Mesendoderm (in vitro differentiated cells): ENCODE measurements around the gene TPO.
"Not testable (repeated sequence)": the region's sequence is repeated elsewhere in the genome, so short reads cannot be mapped to it uniquely, and the experiment has no call there.

Experiments
- DNase-seq: peaks from one replicate; pipeline ENCODE4 v3.0.0; 2013
- H2AK5ac ChIP-seq: 2 replicates; pipeline ENCODE4 v1.6.1; 2013; ENCODE audit warnings: low read length, inconsistent platforms
- H2BK120ac ChIP-seq: 2 replicates; pipeline ENCODE4 v1.6.1; 2013; ENCODE audit warnings: low read depth, mild to moderate bottlenecking, low read length, moderate library complexity, mixed read lengths
- H2BK15ac ChIP-seq: replicated peaks from 2 replicates; pipeline ENCODE4 v1.6.1; 2013; ENCODE audit warnings: low read depth, mild to moderate bottlenecking, moderate library complexity
- H2BK5ac ChIP-seq: 2 replicates; pipeline ENCODE4 v1.6.1; 2013; ENCODE audit warnings: low read length, inconsistent platforms
- H3K18ac ChIP-seq: 2 replicates; pipeline ENCODE4 v1.6.1; 2013; ENCODE audit warnings: mild to moderate bottlenecking, low read length, mixed read lengths
- H3K23ac ChIP-seq: one replicate; pipeline ENCODE4 v1.6.1; 2013; ENCODE audit warnings: low read length
- H3K27ac ChIP-seq: 2 replicates; pipeline ENCODE4 v1.5.1; 2013; ENCODE audit warnings: low read depth, mild to moderate bottlenecking, inconsistent platforms, low read length, moderate library complexity
- H3K27me3 ChIP-seq: 2 replicates; pipeline ENCODE4 v1.6.1; 2013; ENCODE audit warnings: low read length, control low read depth, mild to moderate bottlenecking, inconsistent platforms; ENCODE audit not compliant: insufficient read depth, poor library complexity
- H3K36me3 ChIP-seq: 2 replicates; pipeline ENCODE4 v1.6.1; 2013; ENCODE audit warnings: low read length, inconsistent platforms; ENCODE audit not compliant: control insufficient read depth, insufficient read depth
- H3K4ac ChIP-seq: one replicate; pipeline ENCODE4 v1.6.1; 2013; ENCODE audit warnings: low read depth, mild to moderate bottlenecking, low read length, moderate library complexity
- H3K4me1 ChIP-seq: 2 replicates; pipeline ENCODE4 v1.6.1; 2013; ENCODE audit warnings: low read depth, low read length, inconsistent platforms; ENCODE audit not compliant: control insufficient read depth
- H3K4me2 ChIP-seq: 2 replicates; pipeline ENCODE4 v1.6.1; 2013; ENCODE audit warnings: low read length
- H3K4me3 ChIP-seq: 2 replicates; pipeline ENCODE4 v1.5.1; 2013; ENCODE audit warnings: mild to moderate bottlenecking, low read length
- H3K56ac ChIP-seq: one replicate; pipeline ENCODE4 v1.6.1; 2013; ENCODE audit warnings: low read length
- H3K79me1 ChIP-seq: 2 replicates; pipeline ENCODE4 v1.6.1; 2013; ENCODE audit warnings: low read length, inconsistent platforms
- H3K79me2 ChIP-seq: 2 replicates; pipeline ENCODE4 v1.6.1; 2013; ENCODE audit warnings: mild to moderate bottlenecking, low read length; ENCODE audit not compliant: control insufficient read depth, insufficient read depth
- H3K9ac ChIP-seq: 2 replicates; pipeline ENCODE4 v1.6.1; 2013; ENCODE audit warnings: low read length, inconsistent platforms
- H4K5ac ChIP-seq: one replicate; pipeline ENCODE4 v1.6.1; 2013; ENCODE audit warnings: low read length
- H4K8ac ChIP-seq: one replicate; pipeline ENCODE4 v1.6.1; 2013; ENCODE audit warnings: low read depth, mild to moderate bottlenecking, control low read depth, low read length, moderate library complexity
- WGBS: extraction: QIAGEN DNeasy Blood & Tissue Kit; methylation state at CpG from one replicate; pipeline ENCODE4 v1.1.7; 2013; ENCODE audit warnings: low lambda C conversion rate, missing lambda C conversion rate; ENCODE audit not compliant: insufficient coverage; ENCODE audit errors: extremely low coverage; 5-methylcytosine and 5-hydroxymethylcytosine counted together

The TPO gene

DNA sequence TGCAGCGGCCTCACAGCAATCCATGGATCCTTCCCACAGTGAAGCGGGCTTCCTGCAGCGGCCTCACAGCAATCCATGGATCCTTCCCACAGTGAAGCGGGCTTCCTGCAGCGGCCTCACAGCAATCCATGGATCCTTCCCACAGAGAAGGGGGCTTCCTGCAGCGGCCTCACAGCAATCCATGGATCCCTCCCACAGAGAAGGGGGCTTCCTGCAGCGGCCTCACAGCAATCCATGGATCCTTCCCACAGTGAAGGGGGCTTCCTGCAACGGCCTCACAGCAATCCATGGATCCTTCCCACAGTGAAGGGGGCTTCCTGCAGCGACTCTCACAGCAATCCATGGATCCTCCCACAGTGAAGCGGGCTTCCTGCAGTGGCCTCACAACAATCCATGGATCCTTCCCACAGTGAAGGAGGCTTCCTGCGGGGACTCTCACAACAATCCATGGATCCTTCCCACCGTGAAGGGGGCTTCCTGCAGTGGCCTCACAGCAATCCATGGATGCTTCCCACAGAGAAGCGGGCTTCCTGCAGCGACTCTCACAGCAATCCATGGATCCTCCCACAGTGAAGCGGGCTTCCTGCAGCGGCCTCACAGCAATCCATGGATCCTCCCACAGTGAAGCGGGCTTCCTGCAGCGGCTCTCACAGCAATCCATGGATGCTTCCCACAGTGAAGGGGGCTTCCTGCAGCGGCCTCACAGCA lies 168.1 kb downstream of the TPO start:
- not testable (repeated sequence) for H3K79me2 ChIP-seq, DNase-seq, H3K27ac ChIP-seq, H2AK5ac ChIP-seq, H3K18ac ChIP-seq, H4K8ac ChIP-seq, H4K5ac ChIP-seq, H3K23ac ChIP-seq, H3K36me3 ChIP-seq, H3K56ac ChIP-seq, H3K4me1 ChIP-seq, H2BK120ac ChIP-seq, H3K27me3 ChIP-seq, H3K4me3 ChIP-seq, H3K79me1 ChIP-seq, H2BK5ac ChIP-seq, H3K4me2 ChIP-seq, H2BK15ac ChIP-seq, H3K9ac ChIP-seq, H3K4ac ChIP-seq
- no CpG with 5 or more reads among the region's 19 CpGs for WGBS

DNA sequence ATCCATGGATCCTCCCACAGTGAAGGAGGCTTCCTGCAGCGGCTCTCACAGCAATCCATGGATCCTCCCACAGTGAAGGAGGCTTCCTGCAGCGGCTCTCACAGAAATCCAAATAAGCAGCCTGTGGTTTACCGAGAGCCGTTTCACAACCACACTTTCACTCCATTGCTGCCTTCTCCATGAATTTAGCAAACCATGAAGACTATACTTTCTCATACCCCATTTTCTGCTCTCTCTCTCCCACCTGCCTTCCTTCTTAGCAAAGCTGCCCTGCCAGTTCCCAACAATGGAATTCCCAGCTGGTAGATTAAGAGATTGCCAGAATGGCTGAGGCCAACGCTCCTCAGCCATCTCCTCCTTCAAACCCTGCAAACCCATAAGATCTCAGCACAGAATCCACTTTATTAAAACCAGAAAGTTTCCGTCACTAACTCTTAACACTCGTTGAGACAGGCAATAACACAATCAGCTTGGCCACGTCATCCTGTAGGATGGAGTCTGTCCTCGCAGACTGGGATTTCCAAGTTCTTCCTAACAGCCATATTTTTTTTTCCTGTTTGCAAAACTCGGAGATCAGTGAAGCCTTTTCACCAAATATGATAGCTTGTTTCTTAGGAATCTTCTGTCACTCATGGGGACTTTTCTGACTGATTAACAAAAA lies 168.8 kb downstream of the TPO start:
- H3K79me2 ChIP-seq: no peaks in the 10 kb centered on the region

DNA sequence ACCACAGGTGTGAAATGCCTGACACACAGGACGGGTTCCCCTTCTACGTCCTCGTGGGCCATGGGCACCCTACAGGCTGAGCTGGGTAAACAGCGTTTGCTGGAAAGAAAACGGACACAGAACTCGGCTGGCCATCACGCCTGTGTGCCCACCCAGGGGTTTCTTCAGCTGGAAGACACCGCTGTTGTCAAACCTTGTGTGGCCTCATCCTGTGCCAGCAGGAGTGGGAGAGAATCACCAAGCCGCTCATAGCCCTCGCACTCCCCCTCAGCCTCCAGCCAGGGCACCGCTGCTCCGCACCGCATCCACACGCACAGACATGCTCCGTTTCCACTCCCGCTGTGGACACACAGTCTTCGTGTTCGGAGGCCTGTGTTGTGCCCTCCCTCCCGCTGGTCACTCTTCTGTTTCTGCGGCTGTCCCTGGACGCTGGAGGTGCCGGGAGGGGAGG lies 169.7 kb downstream of the TPO start:
- Histone ChIP-seq H3K4ac (no peak overlapping the region), H3K56ac (peak overlapping the region; percentile 29), H2BK120ac (no peak overlapping the region), H3K4me1 (peaks cover 6% of the 10 kb centered on the region), H2BK5ac (no peak overlapping the region), H3K9ac (no peak overlapping the region), H2AK5ac (no peak overlapping the region), H3K27ac (no peak overlapping the region), H3K79me1 (no peaks in the 10 kb centered on the region), H2BK15ac (no peak overlapping the region), H3K23ac (no peak overlapping the region), H4K8ac (no peak overlapping the region), H3K79me2 (no peaks in the 10 kb centered on the region), H3K36me3 (no peaks in the 10 kb centered on the region), H4K5ac (no peak overlapping the region), H3K18ac (no peak overlapping the region), H3K4me2 (no peak overlapping the region), H3K4me3 (no peak overlapping the region), H3K27me3 (no peaks in the 10 kb centered on the region)
- peak; percentile 40 for DNase-seq
- WGBS: no CpG with 5 or more reads among the region's 22 CpGs

More for the DNA sequence above, 168.8 kb downstream of the TPO start:
- Histone ChIP-seq H3K4me3 (no peak overlapping the region), H3K36me3 (no peaks in the 10 kb centered on the region), H2BK15ac (no peak overlapping the region), H3K4me1 (peaks cover 6% of the 10 kb centered on the region), H3K23ac (no peak overlapping the region), H3K27me3 (no peaks in the 10 kb centered on the region), H3K4ac (no peak overlapping the region), H4K8ac (no peak overlapping the region), H3K79me1 (no peaks in the 10 kb centered on the region), H3K27ac (no peak overlapping the region), H2AK5ac (no peak overlapping the region), H4K5ac (no peak overlapping the region), H3K18ac (no peak overlapping the region), H2BK5ac (no peak overlapping the region), H2BK120ac (no peak overlapping the region), H3K4me2 (no peak overlapping the region), H3K9ac (no peak overlapping the region), H3K56ac (no peak overlapping the region)
- WGBS: no CpG with 5 or more reads among the region's 10 CpGs
- peak; percentile 61 for DNase-seq

GRCh38 chr2:1584051-1584531 lies 170.8 kb downstream of the TPO start:
- Histone ChIP-seq H3K27ac (no peak overlapping the region), H3K56ac (no peak overlapping the region), H3K18ac (no peak overlapping the region), H3K23ac (no peak overlapping the region), H3K4me3 (no peak overlapping the region), H2BK5ac (no peak overlapping the region), H3K79me1 (no peaks in the 10 kb centered on the region), H3K4me2 (no peak overlapping the region), H2BK120ac (no peak overlapping the region), H2AK5ac (no peak overlapping the region), H4K5ac (no peak overlapping the region), H2BK15ac (no peak overlapping the region), H3K9ac (no peak overlapping the region), H4K8ac (no peak overlapping the region), H3K79me2 (no peaks in the 10 kb centered on the region), H3K4me1 (peaks cover 6% of the 10 kb centered on the region), H3K27me3 (no peaks in the 10 kb centered on the region), H3K36me3 (no peaks in the 10 kb centered on the region), H3K4ac (no peak overlapping the region)
- no CpG with 5 or more reads among the region's 21 CpGs for whole genome bisulfite sequencing
- no peak for DNase-seq

DNA sequence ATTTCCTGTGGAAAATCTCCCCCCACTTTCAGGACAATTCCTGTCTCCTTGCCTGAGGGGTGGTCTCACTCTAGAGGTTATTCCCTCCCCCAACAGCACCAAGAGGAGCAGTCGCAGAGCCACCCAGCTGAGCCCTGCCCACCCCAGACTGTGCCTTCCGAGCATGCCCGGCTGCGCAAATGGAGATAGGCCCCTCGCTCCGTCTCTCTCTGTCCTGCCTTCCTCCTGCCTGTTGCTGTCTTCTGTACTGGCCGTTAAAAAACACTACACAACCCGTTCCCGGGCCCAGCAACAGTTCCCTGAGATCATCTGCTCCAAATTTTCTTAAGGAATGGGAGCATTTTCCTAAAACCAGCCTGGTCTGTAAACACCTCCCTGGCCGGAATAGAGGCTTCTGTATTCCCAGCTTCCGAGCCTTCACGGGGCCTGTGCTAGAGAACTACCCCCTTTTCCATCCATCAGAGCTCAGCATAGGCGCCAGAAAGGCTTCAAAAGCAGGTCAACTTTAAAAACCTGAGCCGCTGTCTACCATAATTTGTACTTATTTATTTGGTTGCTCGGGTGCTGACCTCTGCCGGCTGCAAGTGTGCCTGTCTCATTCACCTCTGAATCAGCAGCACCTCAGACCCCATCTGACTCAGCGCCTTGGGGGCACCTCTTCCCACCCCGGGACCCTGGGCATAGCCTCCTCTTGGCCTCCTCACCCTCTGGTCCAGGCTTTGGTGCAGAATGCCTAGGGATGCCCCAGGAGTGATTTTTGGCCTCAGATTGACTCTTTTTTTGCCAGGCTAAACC lies 171.6 kb downstream of the TPO start:
- no peak overlapping the region for H2AK5ac ChIP-seq
- H3K9ac ChIP-seq: no peak overlapping the region
- H3K18ac ChIP-seq: no peak overlapping the region
- no peak overlapping the region for H3K4me2 ChIP-seq
- no peak overlapping the region for H3K27ac ChIP-seq
- H3K4me3 ChIP-seq: no peak overlapping the region
- no peak overlapping the region for H4K5ac ChIP-seq
- H2BK15ac ChIP-seq: no peak overlapping the region
- no peak overlapping the region for H3K4ac ChIP-seq
- no peak overlapping the region for H2BK120ac ChIP-seq
- H4K8ac ChIP-seq: no peak overlapping the region
- H3K23ac ChIP-seq: no peak overlapping the region
- DNase-seq: no peak
- H3K36me3 ChIP-seq: no peaks in the 10 kb centered on the region
- WGBS: no CpG with 5 or more reads among the region's 18 CpGs
- H3K56ac ChIP-seq: no peak overlapping the region
- peaks cover 6% of the 10 kb centered on the region for H3K4me1 ChIP-seq
- H2BK5ac ChIP-seq: no peak overlapping the region
- no peaks in the 10 kb centered on the region for H3K27me3 ChIP-seq
- H3K79me1 ChIP-seq: no peaks in the 10 kb centered on the region
- no peaks in the 10 kb centered on the region for H3K79me2 ChIP-seq
